NCI-H748 (cell line): ENCODE data around the gene TELO2.

Experiments
- DNase-seq: peaks from one replicate; lab custom pipeline; 2025; ENCODE audit not compliant: unreplicated experiment; lab: John Stamatoyannopoulos, UW

The TELO2 gene

DNA sequence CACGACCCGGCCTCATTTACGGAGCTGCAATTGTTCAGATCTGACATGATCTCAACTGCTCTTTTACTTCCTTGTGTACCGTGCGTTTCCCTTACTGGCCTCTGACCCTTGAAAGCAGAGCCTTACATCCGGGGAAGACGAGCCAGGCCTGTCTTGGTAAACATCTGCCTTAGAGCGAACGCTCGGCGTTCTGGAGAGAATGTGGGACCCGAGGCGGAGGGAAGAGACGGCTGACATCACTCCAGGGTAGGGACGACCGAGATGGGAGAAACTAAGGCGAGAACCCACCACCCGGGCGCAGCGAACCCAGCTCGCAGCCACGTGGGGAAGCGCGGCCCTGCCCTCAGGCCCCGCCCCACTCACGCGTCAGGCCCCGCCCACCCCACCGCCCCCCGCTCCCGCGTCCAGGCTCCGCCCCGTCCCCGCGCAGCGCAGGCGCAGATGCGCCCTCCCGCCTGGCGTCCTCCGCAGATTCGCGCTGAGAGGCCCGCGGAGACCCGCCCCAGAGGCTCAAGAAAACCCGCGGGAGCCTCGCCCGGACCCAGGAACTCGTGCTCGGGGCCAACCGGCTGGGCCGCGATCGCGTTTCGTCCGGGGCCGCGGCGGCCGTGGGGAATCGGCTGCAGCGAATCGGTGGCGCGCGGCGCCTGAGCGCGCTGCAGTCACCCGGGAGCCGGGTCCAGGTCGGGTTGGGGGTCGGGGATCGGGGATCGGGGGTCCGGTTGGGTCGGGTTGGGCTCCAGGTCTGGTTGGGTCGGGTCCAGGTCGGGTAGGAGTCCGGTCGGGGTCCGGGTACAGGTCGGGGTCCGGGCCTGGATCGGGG, at the start of gene TELO2:
Gene TELO2 (plus strand): TSS at position 438 of the 823 bp plus-strand sequence. CDS start 922 bp downstream, outside the sequence.
- DNase-seq, result peak; percentile 74

- DNase-seq, result no peak
Measured at GRCh38 chr16:1443403-1443973, 49.7 kb upstream of the TELO2 start.

GRCh38 chr16:1443980-1444729, 49.0 kb upstream of the TELO2 start, which contains the start of gene CCDC154:
CCDC154 (minus strand) TSS chr16:1444556; CDS start chr16:1444322, 234 bp downstream.
- no peak for DNase-seq

- no peak for DNase-seq
Measured at GRCh38 chr16:1444730-1445517, 48.2 kb upstream of the TELO2 start.

GRCh38 chr16:1445518-1446203, 47.5 kb upstream of the TELO2 start:
- DNase-seq, result no peak

GRCh38 chr16:1446296-1447080, 46.7 kb upstream of the TELO2 start:
- no peak for DNase-seq

GRCh38 chr16:1447965-1448364, 45.2 kb upstream of the TELO2 start:
- DNase-seq, result no peak

GRCh38 chr16:1448536-1449116, 44.5 kb upstream of the TELO2 start:
- no peak for DNase-seq

DNA sequence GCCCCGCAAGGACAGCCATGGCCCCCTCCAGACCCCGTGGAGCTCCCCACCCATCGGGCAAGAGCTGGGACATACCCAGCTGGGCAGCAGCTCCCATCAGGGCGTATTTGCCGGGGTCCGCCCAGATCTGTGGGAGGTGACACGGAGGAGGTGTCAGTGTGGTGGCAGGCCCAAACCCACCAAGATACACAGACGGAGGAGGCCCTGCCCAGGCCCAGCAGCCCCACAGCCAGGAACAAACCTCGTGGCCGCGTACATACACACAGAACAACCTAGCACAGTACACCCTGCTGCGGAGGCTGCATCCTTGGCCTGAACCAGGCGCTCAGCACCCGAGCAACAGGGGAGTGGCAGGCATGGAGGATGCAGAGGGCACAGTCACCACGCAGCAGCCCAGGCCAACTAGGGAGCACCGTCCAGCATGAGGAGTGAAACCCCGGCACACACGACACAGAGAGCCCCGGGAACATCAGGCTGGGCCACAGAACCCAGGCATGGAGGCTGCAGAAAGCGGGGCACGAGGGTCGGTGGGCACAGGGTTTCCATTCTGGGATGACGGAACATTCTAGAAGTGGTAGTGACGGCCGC, 43.9 kb upstream of the TELO2 start:
- DNase-seq, result no peak

DNA sequence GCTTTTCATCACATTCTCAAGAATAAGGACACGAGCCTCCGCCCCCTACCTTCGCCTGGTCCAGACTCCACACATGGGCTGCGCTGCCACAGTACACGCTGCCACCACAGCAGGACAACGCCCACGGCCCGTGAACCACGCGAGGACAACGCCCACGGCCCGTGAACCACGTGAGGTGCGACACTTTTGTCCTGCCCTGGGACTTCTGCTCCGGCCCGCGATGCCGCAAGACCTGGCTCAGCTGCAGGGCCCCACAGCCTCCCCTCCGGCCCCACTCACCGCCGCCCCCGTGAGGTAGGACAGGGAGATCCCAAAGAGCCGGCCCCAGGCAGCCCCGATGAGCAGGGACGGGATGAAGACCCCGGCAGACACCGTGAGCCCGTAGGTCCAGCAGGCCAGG, 42.9 kb upstream of the TELO2 start:
- no peak for DNase-seq

- no peak for DNase-seq
Measured at GRCh38 chr16:1450841-1451240, 42.3 kb upstream of the TELO2 start.

- DNase-seq, result no peak
Measured at GRCh38 chr16:1451702-1452392, 41.3 kb upstream of the TELO2 start.

DNA sequence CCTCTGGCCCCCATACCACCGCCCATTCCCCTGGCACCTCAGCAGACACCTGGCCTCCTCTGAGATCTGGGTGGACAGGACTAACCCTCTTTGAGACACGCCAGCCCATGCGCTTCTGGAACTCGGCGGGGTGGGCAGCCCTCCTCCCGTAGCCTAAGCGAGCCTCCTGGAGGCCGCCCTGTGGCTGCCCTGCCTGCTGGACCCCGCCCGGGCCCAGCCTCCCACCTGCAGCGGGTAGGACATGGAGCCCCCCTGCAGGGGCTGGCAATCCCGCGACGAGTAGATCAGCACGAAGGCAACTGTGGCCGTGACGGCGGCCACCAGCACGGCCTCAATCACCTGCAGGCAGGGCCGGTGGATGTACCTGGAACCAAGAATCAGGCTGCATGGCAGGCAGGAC, 40.6 kb upstream of the TELO2 start:
- DNase-seq, result no peak

GRCh38 chr16:1453316-1453715, 39.8 kb upstream of the TELO2 start:
- no peak for DNase-seq

- DNase-seq, result no peak
Measured at GRCh38 chr16:1454561-1454960, 38.6 kb upstream of the TELO2 start.

- DNase-seq, result no peak
Measured at GRCh38 chr16:1455190-1456171, 37.7 kb upstream of the TELO2 start.

DNA sequence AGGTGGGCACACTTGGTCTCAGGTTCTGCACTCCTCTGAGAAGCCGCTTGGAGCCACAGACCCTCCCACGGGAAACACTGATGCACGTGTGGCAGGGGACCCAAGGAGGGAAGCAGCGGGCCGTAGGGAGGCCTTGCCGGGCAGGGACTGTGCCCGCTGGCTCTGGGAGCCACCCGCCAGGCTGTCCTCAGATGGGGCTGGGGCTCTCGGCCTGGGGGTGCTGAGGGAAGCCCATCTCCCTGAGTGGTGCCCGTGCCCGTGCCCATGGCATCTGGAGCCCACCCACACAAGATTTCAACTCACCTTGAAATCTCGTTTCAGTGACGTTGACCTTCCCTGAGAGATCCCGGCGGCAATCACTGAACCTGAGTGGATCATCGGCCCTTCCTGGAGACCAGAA, 36.2 kb upstream of the TELO2 start:
- no peak for DNase-seq
